ENCODE results near the gene CKMT2.

Gene CKMT2

DNA sequence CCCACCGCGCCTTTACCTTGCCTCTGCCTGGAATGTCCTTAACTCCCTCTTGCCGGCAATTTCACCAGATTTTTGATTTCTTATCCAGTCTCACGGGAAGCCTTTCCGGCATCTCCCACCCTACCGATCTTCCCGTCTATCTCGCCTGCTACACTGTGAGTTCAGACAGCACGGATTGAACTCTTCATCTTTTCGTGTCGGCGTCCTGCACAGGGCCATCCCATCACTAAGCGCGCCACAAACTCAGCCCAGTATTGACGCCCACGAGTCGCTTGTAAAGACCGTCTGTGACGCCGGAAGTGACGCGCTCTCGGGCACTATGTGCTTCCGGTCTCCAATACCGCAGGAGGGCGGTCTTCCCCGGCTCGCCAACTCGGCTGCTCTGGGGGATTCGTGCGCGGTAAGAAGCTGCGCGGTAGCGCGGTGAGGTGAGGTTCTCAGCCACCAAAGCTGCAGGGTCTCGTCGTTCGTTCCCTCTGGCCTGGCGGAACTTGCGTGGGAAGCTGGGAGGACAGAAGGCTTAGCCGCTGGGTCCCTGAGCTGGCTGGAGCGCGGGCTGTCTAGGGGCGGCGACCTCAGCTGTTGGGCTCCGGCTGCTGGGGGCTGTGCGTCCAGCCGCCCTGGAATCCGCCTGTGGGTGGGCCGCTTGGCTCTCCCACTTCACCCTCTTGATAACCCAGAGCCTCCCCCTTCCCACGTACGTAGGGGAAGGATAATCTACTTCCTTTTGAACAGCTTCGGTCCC is 68.3 kb downstream of the CKMT2 start, which contains the start of gene ZCCHC9:
Gene ZCCHC9 (plus strand): TSS at position 317 of the 745 bp plus-strand sequence. CDS start 3,171 bp downstream, outside the sequence.
- H3K27ac ChIP-seq = peak within 1 kb of the TSS; percentile 79
- DNase-seq (ENCODE audit: low read depth, low spot score) = peak; percentile 79

- peak overlapping the region; percentile 79 for H3K27ac ChIP-seq
- no peak for DNase-seq (ENCODE audit: low read depth, low spot score)
Measured at GRCh38 chr5:81302596-81302995, 69.5 kb downstream of the CKMT2 start.

- DNase-seq (ENCODE audit: low read depth, low spot score) = peak; percentile 84
- H3K27ac ChIP-seq = peak overlapping the region; percentile 79
Measured at GRCh38 chr5:81303563-81303962, 70.4 kb downstream of the CKMT2 start.

DNA sequence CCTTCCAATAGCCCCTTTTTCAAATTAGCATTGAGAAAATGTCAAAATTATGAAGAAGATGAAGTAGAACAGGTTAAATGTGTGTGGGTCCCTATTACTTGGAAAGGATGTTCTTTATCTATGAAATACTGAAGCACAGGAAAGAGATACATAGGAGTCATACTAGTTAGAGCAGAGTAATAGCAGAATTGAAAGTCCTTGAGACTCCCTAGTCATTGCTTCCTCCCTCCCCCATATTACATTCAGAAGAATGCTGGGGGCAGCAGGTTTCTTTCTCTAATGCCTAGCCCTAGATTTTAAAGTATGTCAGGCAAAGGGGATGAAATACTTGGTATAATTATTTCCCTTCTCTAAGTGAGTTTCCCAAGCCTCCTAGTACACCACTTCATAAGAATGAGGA is 72.7 kb downstream of the CKMT2 start:
- DNase-seq (ENCODE audit: low read depth, low spot score) = no peak
- H3K27ac ChIP-seq = no peak overlapping the region

DNA sequence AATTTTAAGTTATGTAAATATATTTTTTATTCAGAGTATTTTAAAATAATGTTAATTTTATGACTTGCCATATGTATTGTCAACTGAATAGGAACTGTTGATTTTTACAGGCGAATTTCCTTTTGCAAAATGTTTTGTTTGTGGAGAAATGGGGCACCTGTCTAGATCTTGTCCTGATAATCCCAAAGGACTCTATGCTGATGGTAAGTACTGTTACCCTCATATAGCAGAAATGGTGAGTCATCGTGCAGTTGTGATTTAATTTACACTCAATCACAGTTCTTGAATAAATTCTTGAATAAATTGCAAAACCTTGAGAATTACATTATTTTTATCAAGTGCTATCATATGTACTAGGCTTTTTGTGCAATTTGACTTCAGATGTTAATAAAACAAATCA is 75.7 kb downstream of the CKMT2 start:
- H3K27ac ChIP-seq = no peak overlapping the region

GRCh38 chr5:81310402-81311063 is 77.4 kb downstream of the CKMT2 start:
- no peak overlapping the region for H3K27ac ChIP-seq
- DNase-seq (ENCODE audit: low read depth, low spot score) = no peak

More for the DNA sequence above, 75.7 kb downstream of the CKMT2 start:
- no peak for DNase-seq (ENCODE audit: low read depth, low spot score)

- H3K27ac ChIP-seq = peak overlapping the region; percentile 8
- DNase-seq (ENCODE audit: low read depth, low spot score) = no peak
Measured at GRCh38 chr5:81313278-81313677, 80.2 kb downstream of the CKMT2 start.

DNA sequence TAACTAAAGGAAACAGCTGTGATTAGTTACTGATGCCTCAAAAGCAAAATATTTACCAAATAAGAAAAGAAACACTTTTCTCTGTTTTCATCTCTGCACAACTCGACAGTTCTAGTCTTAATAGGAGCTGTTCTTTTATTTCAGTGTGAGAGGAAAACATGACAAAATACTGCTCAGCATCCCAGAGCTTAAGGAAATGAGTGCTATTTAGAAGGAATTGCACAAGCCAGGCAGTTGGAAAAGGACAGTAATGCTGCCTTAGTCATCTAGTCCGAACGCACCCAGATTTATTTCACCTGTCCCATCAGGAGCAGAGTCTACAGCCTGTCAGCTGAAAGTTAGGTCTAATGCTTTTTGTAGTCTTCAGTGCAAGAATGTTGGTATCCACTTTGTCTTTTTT is 80.6 kb downstream of the CKMT2 start:
- peak overlapping the region; percentile 8 for H3K27ac ChIP-seq
- DNase-seq (ENCODE audit: low read depth, low spot score) = no peak

DNA sequence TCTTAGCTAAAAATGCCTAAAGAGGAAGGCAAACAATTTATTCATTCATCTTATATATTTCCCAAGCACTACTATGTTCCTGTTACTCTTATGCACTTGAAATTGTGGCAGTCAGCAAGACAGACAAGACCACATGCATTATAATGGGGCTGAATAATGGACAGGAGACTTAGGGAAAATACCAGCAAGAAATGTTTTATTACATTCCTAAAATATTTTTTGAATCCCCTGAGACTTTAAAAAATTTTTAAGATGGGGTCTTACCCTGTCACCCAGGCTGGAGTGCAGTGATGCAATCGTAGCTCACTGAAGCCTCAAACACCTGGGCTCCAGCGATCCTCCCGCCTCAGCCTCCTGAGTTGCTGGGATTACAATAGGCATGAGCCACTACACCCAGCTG is 81.5 kb downstream of the CKMT2 start:
- peak overlapping the region; percentile 48 for H3K27ac ChIP-seq
- no peak for DNase-seq (ENCODE audit: low read depth, low spot score)

GRCh38 chr5:81315336-81315735 is 82.2 kb downstream of the CKMT2 start:
- H3K27ac ChIP-seq = peak overlapping the region; percentile 48
- DNase-seq (ENCODE audit: low read depth, low spot score) = no peak

- no peak for DNase-seq (ENCODE audit: low read depth, low spot score)
- peak overlapping the region; percentile 48 for H3K27ac ChIP-seq
Measured at GRCh38 chr5:81315830-81316229, 82.7 kb downstream of the CKMT2 start.

All from epithelial cell of prostate (primary cell).